Measurements from ENCODE around the gene FZD7. TPM values are rescaled to one million over a fixed set of nuclear protein-coding genes. Genes with fewer than 3 reads are reported as not detected.

The FZD7 gene
- total RNA-seq, 1 experiment from 2014 or later: 14.6 TPM

- H3K9ac ChIP-seq (ENCODE audit: low read length): no peak overlapping the region
- no TSS peak for BruUV-seq (replicated peaks)
Measured at GRCh38 chr2:202069170-202070067, 35.8 kb downstream of the FZD7 start.

More at GRCh38 chr2:202069170-202070067, 35.8 kb downstream of the FZD7 start:
- Histone ChIP-seq H3K4me3 (replicated peaks in 1 of 2; ENCODE audit: low read depth in 1 of 2, low read length in 2 of 2) (no peak overlapping the region), H2AFZ (ENCODE audit: low read depth, low read length, poor library complexity, severe bottlenecking) (no peak overlapping the region), H3K9me2 (ENCODE audit: insufficient read depth) (no peaks in the 10 kb centered on the region), H4K20me1 (ENCODE audit: insufficient read depth) (no peaks in the 10 kb centered on the region), H3K79me2 (ENCODE audit: insufficient read depth, low read length) (no peaks in the 10 kb centered on the region), H3K36me3 (ENCODE audit: control insufficient read depth in 1 of 2, insufficient read depth in 2 of 2, low read length in 2 of 2) (no peaks in the 10 kb centered on the region), H3K27me3 (ENCODE audit: insufficient read depth, low read length) (no peaks in the 10 kb centered on the region; the same call in 1 of the 2 replicates), H3K4me2 (ENCODE audit: low read length) (no peak overlapping the region), H3K27ac (ENCODE audit: low read depth, low read length) (no peak overlapping the region), H3K4me1 (ENCODE audit: control insufficient read depth in 1 of 2, insufficient read depth in 2 of 2, low read length in 2 of 2) (peaks cover 0 to 6% of the 10 kb centered on the region in 2 experiments; a peak in 1 of 4 replicates), H3K9me3 (ENCODE audit: control insufficient read depth in 1 of 2, insufficient read depth in 1 of 2, low read depth in 1 of 2, low read length in 2 of 2) (no peaks in the 10 kb centered on the region)
- ATAC-seq (no peak), DNase-seq (ENCODE audit: low read depth, low spot score) (no peak)
- RAD21 ChIA-PET (ENCODE audit: low non-redundant PET in 1 of 2, low total read pairs in 2 of 2, uncharacterized antibody in 2 of 2, unreplicated experiment in 2 of 2): no interaction called here
- CTCF ChIA-PET: no interaction called here
- no peak for TF ChIP-seq FOSL1 (IDR thresholded peaks at IDR 0.05; ENCODE audit: low read depth)
- no peak for TF ChIP-seq CTCF (IDR thresholded peaks at IDR 0.05 in 2 of 3, conservative IDR thresholded peaks at IDR 0.05 in 1 of 3; ENCODE audit: borderline replicate concordance in 1 of 3, insufficient read depth in 1 of 3, low read depth in 2 of 3, low read length in 2 of 3)
- no peak for TF ChIP-seq POLR2AphosphoS5 (IDR thresholded peaks at IDR 0.05; ENCODE audit: low read depth, low read length)
- TF ChIP-seq ZFX (IDR thresholded peaks at IDR 0.05): no peak
- TF ChIP-seq CBX3 (IDR thresholded peaks at IDR 0.05; ENCODE audit: low read depth): no peak
- TF ChIP-seq MAX (IDR thresholded peaks at IDR 0.05): no peak
- no peak for TF ChIP-seq ATF3 (IDR thresholded peaks at IDR 0.05)
- TF ChIP-seq ZNF274 (IDR thresholded peaks at IDR 0.05; ENCODE audit: low read depth, low read length): no peak
- no peak for TF ChIP-seq EZH2 (IDR thresholded peaks at IDR 0.05)
- TF ChIP-seq TCF7L2 (IDR thresholded peaks at IDR 0.05; ENCODE audit: borderline replicate concordance, extremely low read depth, insufficient read depth, insufficient read length): no peak
- no peak for TF ChIP-seq REST (IDR thresholded peaks at IDR 0.05; ENCODE audit: low read depth)
- POLR2A ChIA-PET: no interaction called here
- intact Hi-C loops (cut with micrococcal nuclease): no loop called here

All from HCT116 (cell line).